Raji (cell line): ENCODE data around the gene ZNF668.

ENCODE experiments used
- POLR2A ChIP-seq: IDR thresholded peaks from 2 replicates; pipeline ENCODE4 v1.6.1; 2011; ENCODE audit warnings: low read depth, low read length, control low read depth; ENCODE audit not compliant: insufficient read depth

Gene ZNF668

DNA sequence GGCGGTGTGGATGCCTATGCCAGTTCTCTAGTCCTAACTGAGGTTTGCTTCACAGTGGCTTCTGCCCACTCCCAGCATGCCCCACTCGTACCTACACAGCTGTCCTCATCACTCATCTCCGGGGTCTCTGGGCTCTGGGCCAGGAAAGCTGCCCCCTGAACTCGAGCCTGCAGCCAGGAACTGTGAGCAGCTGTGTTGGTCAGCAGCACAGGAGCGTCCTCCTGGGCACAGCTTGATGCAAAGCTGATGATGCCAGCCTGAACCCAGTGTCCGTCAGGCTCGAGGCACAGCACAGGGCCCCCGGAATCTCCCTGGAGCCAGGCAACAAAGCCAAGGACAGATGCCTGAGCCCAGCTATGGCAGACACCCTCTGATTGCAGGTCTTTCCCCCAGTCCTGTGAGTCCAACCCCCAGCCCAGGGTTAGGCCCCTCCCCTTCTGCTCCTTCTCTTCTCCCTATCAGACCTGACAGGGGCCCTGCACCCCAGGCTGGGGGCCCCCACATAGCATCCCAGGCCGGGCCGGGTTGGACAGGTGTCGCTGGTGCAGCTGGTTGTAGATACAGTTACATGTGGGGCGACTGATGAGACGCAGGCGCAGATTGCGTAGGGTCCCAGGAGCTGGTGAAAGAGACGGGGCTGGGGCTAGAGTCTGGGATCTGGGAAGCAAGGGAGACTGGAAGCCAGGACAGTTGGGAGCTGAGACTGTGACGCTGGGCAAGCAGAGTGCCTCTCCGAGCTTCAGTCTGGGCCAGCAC is 12.0 kb upstream of the ZNF668 start:
- TF ChIP-seq POLR2A, result no peak

GRCh38 chr16:31085411-31085810 is 11.4 kb upstream of the ZNF668 start:
- no peak for TF ChIP-seq POLR2A

GRCh38 chr16:31084584-31085302 is 10.7 kb upstream of the ZNF668 start:
- no peak for TF ChIP-seq POLR2A

GRCh38 chr16:31083981-31084380 is 9.9 kb upstream of the ZNF668 start:
- no peak for TF ChIP-seq POLR2A

- TF ChIP-seq POLR2A, result no peak
Measured at GRCh38 chr16:31083556-31083955, 9.5 kb upstream of the ZNF668 start.

DNA sequence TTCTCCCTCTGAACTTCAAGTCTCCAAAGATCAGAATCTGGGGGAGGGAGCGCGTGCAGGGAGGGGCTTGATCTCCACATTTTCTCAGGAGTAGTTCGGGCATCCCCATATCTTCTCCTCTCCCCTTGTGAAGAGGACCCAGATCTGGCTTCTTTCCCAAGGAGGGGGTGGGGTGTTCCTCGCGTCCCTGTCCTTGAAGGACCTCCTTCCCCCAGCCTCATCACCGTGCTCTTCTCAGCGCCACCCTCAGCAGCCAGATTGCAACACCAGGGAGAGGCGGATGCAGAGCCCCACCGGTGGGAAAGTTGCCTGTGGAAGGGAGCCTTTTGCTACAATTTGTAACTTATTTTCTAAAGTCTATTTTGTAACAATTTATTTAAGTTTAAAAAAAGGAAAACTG is 9.0 kb upstream of the ZNF668 start:
- TF ChIP-seq POLR2A, result no peak

- no peak for TF ChIP-seq POLR2A
Measured at GRCh38 chr16:31082368-31083045, 8.5 kb upstream of the ZNF668 start.

GRCh38 chr16:31081428-31082351 is 7.7 kb upstream of the ZNF668 start:
- TF ChIP-seq POLR2A, result no peak

DNA sequence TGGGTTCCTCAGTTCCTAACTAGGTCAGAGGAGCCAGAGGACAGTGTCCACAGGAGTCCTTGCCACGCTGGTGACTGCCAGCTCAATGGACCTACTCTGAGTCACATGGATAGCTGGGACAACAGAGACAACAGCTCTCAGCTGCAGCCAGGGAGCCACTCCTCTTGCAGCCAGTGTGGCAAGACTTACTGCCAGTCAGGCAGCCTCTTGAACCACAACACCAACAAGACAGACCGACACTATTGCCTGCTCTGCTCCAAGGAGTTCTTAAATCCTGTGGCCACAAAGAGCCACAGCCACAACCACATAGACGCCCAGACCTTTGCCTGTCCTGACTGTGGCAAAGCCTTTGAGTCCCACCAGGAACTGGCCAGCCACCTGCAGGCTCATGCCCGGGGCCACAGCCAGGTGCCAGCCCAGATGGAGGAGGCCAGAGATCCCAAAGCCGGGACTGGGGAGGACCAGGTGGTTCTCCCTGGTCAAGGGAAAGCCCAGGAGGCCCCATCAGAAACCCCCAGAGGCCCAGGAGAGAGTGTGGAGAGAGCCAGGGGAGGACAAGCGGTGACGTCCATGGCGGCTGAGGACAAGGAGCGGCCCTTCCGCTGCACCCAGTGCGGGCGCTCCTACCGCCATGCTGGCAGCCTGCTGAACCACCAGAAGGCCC is 6.8 kb upstream of the ZNF668 start:
- TF ChIP-seq POLR2A, result no peak

GRCh38 chr16:31080035-31080629 is 6.1 kb upstream of the ZNF668 start:
- no peak for TF ChIP-seq POLR2A

DNA sequence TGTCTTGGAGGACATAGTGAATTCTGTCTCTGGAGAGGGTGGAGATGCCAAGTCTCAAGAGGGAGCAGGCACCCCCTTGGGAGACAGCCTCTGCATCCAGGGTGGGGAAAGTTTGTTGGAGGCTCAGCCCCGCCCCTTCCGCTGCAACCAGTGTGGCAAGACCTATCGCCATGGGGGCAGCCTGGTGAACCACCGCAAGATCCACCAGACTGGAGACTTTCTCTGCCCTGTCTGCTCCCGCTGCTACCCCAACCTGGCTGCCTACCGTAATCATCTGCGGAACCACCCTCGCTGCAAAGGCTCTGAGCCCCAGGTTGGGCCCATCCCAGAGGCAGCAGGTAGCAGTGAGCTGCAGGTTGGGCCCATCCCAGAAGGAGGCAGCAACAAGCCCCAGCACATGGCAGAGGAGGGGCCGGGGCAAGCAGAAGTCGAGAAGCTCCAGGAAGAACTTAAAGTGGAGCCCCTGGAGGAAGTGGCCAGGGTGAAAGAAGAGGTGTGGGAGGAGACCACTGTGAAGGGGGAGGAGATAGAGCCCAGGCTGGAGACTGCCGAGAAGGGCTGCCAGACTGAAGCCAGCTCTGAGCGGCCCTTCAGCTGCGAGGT is 5.4 kb upstream of the ZNF668 start:
- TF ChIP-seq POLR2A, result no peak

DNA sequence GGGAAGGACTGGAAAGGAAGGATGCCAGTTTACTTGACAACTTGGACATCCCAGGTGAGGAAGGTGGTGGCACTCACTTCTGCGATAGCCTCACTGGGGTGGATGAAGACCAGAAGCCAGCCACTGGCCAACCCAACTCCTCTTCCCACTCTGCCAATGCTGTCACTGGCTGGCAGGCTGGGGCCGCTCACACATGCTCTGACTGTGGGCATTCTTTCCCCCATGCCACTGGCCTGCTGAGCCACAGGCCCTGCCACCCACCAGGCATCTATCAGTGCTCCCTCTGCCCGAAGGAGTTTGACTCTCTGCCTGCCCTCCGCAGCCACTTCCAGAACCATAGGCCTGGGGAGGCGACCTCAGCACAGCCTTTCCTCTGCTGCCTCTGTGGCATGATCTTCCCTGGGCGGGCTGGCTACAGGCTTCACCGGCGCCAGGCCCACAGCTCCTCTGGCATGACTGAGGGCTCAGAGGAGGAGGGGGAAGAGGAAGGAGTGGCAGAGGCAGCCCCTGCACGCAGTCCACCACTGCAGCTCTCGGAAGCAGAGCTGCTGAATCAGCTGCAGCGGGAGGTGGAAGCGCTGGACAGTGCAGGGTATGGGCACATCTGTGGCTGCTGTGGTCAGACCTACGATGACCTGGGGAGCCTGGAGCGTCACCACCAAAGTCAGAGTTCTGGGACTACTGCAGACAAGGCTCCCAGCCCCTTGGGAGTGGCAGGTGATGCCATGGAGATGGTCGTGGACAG is 4.7 kb upstream of the ZNF668 start:
- no peak for TF ChIP-seq POLR2A
